Right cardiac atrium (tissue), 5 donors: Measurements from ENCODE around the gene ARMH3. TPM values are rescaled to one million over a fixed set of nuclear protein-coding genes. Genes with fewer than 3 reads are reported as not detected.

Experiments used
- ATAC-seq, 2 donors: fragments of 200-7000 bp; cut with Tn5 transposase; one replicate each; pipeline versions ENCODE4 v1.8.0 to v1.9.1; 2020; ENCODE audit warnings: moderate library complexity in 2 of 2, mild to moderate bottlenecking in 1 of 2
- DNase-seq, 3 donors: peaks; one replicate each; pipeline ENCODE4 v3.0.0-alpha.2; 2020
- H3K27ac ChIP-seq: one replicate; pipeline ENCODE4 v1.5.1; 2013; ENCODE audit warnings: mild to moderate bottlenecking, low read length, control low read depth, moderate library complexity
- H3K27me3 ChIP-seq: one replicate; pipeline ENCODE4 v1.6.1; 2013; ENCODE audit not compliant: control insufficient read depth, insufficient read depth
- H3K4me1 ChIP-seq: one replicate; pipeline ENCODE4 v1.6.1; 2013; ENCODE audit warnings: low read length; ENCODE audit not compliant: control insufficient read depth, insufficient read depth
- H3K4me3 ChIP-seq: one replicate; pipeline ENCODE4 v1.5.1; 2013; ENCODE audit warnings: low read length, control low read depth
- H3K9me3 ChIP-seq: one replicate; pipeline ENCODE4 v1.6.1; 2013; ENCODE audit warnings: low read length; ENCODE audit not compliant: control insufficient read depth
- WGBS: extraction: QIAGEN DNeasy Blood & Tissue Kit; methylation state at CpG from one replicate; pipeline ENCODE4 v1.1.7; 2013; 5-methylcytosine and 5-hydroxymethylcytosine counted together
- intact Hi-C, 4 donors: fragments of 100-400 bp; cut with DNase I; formaldehyde crosslinking; loops; one replicate each; pipeline versions ENCODE4 v1.11.0 to v1.14.0; 2022 to 2023
- polyA plus RNA-seq: library from polyadenylated mRNA; stranded (reverse); fragments of 200-250 nt; gene quantifications from one replicate; pipeline ENCODE4 v1.2.3, GENCODE V29; 2013
- total RNA-seq, 4 donors: library from RNA; stranded (reverse); fragmentation: NEBNext Ultra II Directional; extraction: Animal tissue kit (Norgen Biotek cat#: 25700); gene quantifications; one replicate each; pipeline ENCODE4 v1.2.1, GENCODE V29; 2021
- donor health status: healthy with polysubstance abuse.
- donor health status: DM: no; HTN: yes; CAD: no.
- donor health status: DM: no; HTN: no; CAD: no.
- donor health status: DM: no; HTN: yes; CAD: no; lungs with severe emphysema.
- donor health status: DM: yes; HTN: yes; CAD: no.

Gene ARMH3
- total and polyA plus RNA-seq, 5 donors: 38.1 to 87.3 (median 48.0) TPM

GRCh38 chr10:101939008-101939648 lies 116.8 kb downstream of the ARMH3 start:
- peaks cover 6% of the 10 kb centered on the region for H3K4me1 ChIP-seq
- DNase-seq (no peak), ATAC-seq (peak in 1 of 2 donors; percentile 76)
- H3K27ac ChIP-seq: peak overlapping the region; percentile 91
- no peak overlapping the region for H3K4me3 ChIP-seq
- H3K27me3 ChIP-seq: no peaks in the 10 kb centered on the region
- no peaks in the 10 kb centered on the region for H3K9me3 ChIP-seq
- intact Hi-C loops: no loop called here
- WGBS: 50% methylated on average over 3 of the region's 3 CpGs

GRCh38 chr10:101938305-101939007 lies 117.5 kb downstream of the ARMH3 start:
- Histone ChIP-seq H3K27ac (peak overlapping the region; percentile 54), H3K4me1 (peaks cover 6% of the 10 kb centered on the region), H3K27me3 (no peaks in the 10 kb centered on the region), H3K9me3 (no peaks in the 10 kb centered on the region), H3K4me3 (no peak overlapping the region)
- 57% methylated on average over 3 of the region's 3 CpGs for WGBS
- ATAC-seq (peak; percentile 57 to 78), DNase-seq (no peak)
- intact Hi-C loops: no loop called here

- DNase-seq: no peak
- Histone ChIP-seq H3K4me1 (peaks cover 6% of the 10 kb centered on the region), H3K27ac (peak overlapping the region; percentile 81), H3K27me3 (no peaks in the 10 kb centered on the region), H3K9me3 (no peaks in the 10 kb centered on the region), H3K4me3 (no peak overlapping the region)
- no peak for ATAC-seq
- 81% methylated on average over 2 of the region's 2 CpGs for WGBS
- intact Hi-C loops: no loop called here
Observed at GRCh38 chr10:101935431-101935830, 120.5 kb downstream of the ARMH3 start.

DNA sequence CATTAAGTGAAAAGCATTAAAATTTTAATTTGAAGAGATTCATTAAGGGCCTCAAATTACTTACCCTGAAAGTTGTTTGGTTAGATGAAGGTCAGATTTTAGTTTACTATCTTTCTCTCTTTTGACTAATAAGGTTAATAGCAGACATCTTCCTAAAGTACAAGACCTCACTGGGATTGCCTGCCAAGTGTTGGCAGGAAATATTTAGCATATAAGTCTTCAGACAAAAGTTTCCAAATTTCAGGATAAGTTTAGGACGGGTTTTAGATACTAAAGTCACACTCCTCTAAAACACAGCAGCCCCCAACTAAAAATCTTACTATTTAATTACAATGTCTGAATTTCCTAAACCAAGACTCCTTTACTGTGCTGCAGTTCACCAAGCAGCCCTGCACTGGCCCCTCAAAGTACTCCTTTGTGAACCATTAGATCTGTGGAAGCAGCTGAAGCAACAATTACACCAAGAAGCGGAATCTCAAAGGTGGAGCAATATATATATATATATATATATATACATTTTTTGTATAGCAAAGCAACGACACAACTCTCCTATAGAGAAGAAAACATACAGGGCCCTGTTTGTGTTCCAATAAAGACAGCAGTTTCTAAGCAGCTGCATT lies 121.2 kb downstream of the ARMH3 start:
- H3K9me3 ChIP-seq: no peaks in the 10 kb centered on the region
- intact Hi-C loops: no loop called here
- no peak for DNase-seq
- H3K27me3 ChIP-seq: no peaks in the 10 kb centered on the region
- WGBS: 59% methylated on average over 3 of the region's 3 CpGs
- ATAC-seq: no peak
- peak overlapping the region; percentile 37 for H3K27ac ChIP-seq
- peaks cover 6% of the 10 kb centered on the region for H3K4me1 ChIP-seq
- H3K4me3 ChIP-seq: no peak overlapping the region

- no peak for DNase-seq
- H3K4me3 ChIP-seq: no peak overlapping the region
- ATAC-seq: no peak
- no peaks in the 10 kb centered on the region for H3K9me3 ChIP-seq
- H3K27me3 ChIP-seq: no peaks in the 10 kb centered on the region
- 75% methylated on average over 4 of the region's 4 CpGs for WGBS
- H3K4me1 ChIP-seq: peaks cover 6% of the 10 kb centered on the region
- peak overlapping the region; percentile 53 for H3K27ac ChIP-seq
- intact Hi-C loops: no loop called here
Observed at GRCh38 chr10:101933976-101934375, 122.0 kb downstream of the ARMH3 start.

- no peak for DNase-seq
- 95% methylated on average over 4 of the region's 4 CpGs for WGBS
- ATAC-seq: no peak
- Histone ChIP-seq H3K9me3 (no peaks in the 10 kb centered on the region), H3K4me1 (peaks cover 2% of the 10 kb centered on the region), H3K4me3 (no peak overlapping the region), H3K27ac (no peak overlapping the region), H3K27me3 (no peaks in the 10 kb centered on the region)
- intact Hi-C loops: no loop called here
Observed at GRCh38 chr10:101932183-101932582, 123.8 kb downstream of the ARMH3 start.

- WGBS: 94% methylated on average over 2 of the region's 2 CpGs
- Histone ChIP-seq H3K27me3 (no peaks in the 10 kb centered on the region), H3K4me3 (no peak overlapping the region), H3K9me3 (no peaks in the 10 kb centered on the region), H3K27ac (no peak overlapping the region), H3K4me1 (peaks cover 4% of the 10 kb centered on the region)
- DNase-seq: no peak
- intact Hi-C loops: no loop called here
- ATAC-seq: no peak
Observed at GRCh38 chr10:101925027-101925426, 130.9 kb downstream of the ARMH3 start.

DNA sequence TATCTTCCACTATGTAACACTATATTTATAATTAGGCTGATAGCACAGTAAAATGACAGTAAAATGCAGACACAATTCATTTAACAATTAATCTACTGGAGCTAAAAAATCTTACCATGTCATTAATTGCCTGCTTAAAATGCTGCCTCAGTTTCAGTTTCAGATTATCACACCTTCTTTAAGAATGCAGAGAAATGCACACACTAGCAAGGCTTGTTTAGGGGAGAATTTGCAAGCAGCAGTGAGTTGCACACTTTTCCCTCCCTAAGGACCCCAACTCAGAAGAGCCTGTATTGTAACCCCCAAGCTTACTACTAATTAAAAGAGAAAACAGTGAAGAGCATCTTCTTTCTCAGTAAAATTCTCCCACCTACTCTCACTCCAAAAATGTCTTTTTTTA lies 132.7 kb downstream of the ARMH3 start:
- Histone ChIP-seq H3K27ac (no peak overlapping the region), H3K4me1 (peaks cover 4% of the 10 kb centered on the region), H3K9me3 (no peaks in the 10 kb centered on the region), H3K27me3 (no peaks in the 10 kb centered on the region), H3K4me3 (no peak overlapping the region)
- ATAC-seq: no peak
- DNase-seq: no peak
- intact Hi-C loops: no loop called here

DNA sequence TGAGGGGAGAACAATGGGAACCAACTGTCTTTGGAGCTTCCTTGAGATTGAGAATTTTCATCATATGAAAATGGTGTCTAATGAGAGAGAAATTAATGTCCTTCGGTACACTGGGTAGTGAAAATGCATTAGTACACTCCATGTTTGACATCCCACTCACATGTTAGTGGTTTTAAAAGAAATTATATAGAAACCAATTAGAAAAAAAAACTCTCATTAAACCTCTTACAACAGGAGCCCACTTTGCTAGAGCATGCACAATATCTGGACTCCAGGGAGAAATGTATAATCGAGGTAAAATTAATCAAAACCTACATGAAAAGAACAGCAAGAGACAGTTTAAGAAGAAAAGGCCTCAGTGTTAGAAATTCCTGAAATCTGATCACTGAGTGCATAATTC lies 133.1 kb downstream of the ARMH3 start:
- ATAC-seq (no peak), DNase-seq (no peak)
- intact Hi-C loops: no loop called here
- Histone ChIP-seq H3K4me3 (no peak overlapping the region), H3K9me3 (no peaks in the 10 kb centered on the region), H3K27me3 (no peaks in the 10 kb centered on the region), H3K4me1 (peaks cover 4% of the 10 kb centered on the region), H3K27ac (no peak overlapping the region)
- WGBS: 88% methylated on average over 2 of the region's 2 CpGs

DNA sequence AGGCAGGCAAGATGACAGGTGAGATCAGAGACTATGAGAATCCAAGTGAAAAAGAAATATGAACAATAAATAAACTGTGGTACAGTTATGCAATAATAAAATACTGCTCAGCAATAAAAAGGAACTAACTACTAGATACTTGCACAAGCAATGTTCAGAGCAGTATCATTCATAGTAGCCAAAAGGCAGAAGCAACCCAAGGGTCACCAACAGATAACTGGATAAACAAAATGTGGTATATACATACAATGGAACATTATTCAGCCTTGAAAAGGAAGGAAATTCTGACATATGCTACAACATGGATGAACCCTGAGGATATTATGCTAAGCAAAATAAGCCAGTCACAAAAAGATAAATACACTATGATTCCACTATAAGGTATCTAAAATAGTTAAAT lies 135.4 kb downstream of the ARMH3 start:
- Histone ChIP-seq H3K4me1 (peaks cover 4% of the 10 kb centered on the region), H3K4me3 (no peak overlapping the region), H3K27me3 (no peaks in the 10 kb centered on the region), H3K27ac (no peak overlapping the region), H3K9me3 (no peaks in the 10 kb centered on the region)
- intact Hi-C loops: no loop called here
- no peak for ATAC-seq
- DNase-seq: no peak

- ATAC-seq: no peak
- intact Hi-C loops: no loop called here
Observed at GRCh38 chr10:101919026-101919770, 136.8 kb downstream of the ARMH3 start.

More at GRCh38 chr10:101919026-101919770, 136.8 kb downstream of the ARMH3 start:
- no peak for DNase-seq
- Histone ChIP-seq H3K9me3 (no peaks in the 10 kb centered on the region), H3K27ac (peak overlapping the region; percentile 31), H3K4me1 (peaks cover 4% of the 10 kb centered on the region), H3K27me3 (no peaks in the 10 kb centered on the region), H3K4me3 (no peak overlapping the region)
- WGBS: 69% methylated on average over 8 of the region's 8 CpGs
